KOPT-K1 (cell line): ENCODE data around the gene PLA2G4A.

ENCODE experiments used
- H3K27ac ChIP-seq: fragments of 200-600 bp; sonication (generic); 2 replicates; pipeline ENCODE4 v1.5.1; 2016; ENCODE audit warnings: antibody characterized with exemption, mild to moderate bottlenecking, low read depth, low read length; ENCODE audit not compliant: poor library complexity, severe bottlenecking
- H3K36me3 ChIP-seq: fragments of 200-600 bp; sonication (generic); 2 replicates; pipeline ENCODE4 v1.5.1; 2017; ENCODE audit warnings: antibody characterized with exemption, mild to moderate bottlenecking, low read length, moderate library complexity; ENCODE audit not compliant: insufficient read depth
- H3K9me3 ChIP-seq: fragments of 200-600 bp; sonication (generic); 2 replicates; pipeline ENCODE4 v1.5.1; 2017; ENCODE audit warnings: antibody characterized with exemption, low read length, mild to moderate bottlenecking; ENCODE audit not compliant: insufficient read depth, poor library complexity, severe bottlenecking

The PLA2G4A gene

DNA sequence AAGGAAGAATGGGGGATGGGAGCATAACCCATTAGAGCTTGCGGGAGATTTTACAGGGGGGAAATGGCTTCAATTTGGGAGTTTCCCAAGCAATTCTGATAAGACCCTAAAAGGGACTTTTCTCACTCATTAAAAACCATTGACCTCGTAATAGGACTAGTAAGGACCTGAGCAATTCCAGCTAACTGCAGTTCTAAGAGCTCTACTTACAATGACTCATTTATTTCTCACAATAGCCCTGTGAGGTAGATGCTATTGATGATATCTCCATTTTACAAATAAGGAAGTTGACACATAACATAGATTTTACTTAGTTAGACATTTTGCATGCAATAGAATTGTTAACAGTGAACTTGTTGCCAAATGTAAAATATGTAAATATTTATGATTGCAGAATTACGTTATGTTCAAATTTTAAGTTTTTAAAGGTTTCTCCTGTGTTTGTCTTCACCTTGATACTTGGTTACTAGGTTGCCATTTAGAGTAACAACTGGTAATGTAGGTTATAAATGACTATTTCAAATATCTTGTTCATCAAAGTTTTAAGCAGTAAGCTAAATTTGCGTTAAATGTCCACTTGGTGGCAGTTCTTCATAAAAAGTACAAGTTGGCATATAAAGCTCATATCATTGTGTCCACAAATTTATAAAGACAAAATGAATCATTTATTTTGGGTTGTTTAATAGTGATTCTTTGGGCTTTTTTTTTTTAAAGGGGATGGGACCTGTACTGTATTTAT, 182.0 kb downstream of the PLA2G4A start:
- H3K27ac ChIP-seq = no peak overlapping the region
- no peaks in the 10 kb centered on the region for H3K36me3 ChIP-seq

DNA sequence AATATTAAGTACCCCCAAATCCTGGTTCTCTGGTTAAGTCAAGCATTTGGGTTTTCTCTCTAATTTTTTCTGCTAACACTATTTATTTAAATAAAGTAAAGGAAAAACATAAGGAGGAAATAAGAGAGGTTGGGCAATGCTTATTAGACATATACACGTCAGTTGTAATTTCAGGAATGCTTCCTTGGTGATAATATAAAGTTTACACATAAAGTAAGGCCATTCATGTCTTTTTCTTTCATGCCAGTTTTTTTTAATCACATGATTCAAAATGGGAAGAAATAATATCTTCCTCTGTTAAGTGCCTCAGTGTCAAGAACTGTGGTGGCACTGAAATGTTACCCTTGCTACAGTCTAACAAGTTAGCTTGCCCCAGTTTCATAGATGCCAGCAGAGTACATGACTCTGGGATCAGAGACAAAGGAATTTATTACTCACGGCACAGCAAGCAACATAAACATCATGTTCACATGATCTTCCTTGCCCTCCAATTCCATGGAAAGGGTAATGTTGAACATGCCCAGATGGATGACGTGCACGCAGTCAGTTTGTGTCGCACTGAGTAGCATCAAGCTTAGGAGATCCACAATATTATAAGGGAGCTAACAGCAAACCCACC, 184.9 kb downstream of the PLA2G4A start:
- Histone ChIP-seq H3K9me3 (peaks cover 1% of the 10 kb centered on the region), H3K36me3 (no peaks in the 10 kb centered on the region), H3K27ac (no peak overlapping the region)

More for the DNA sequence above, 182.0 kb downstream of the PLA2G4A start:
- H3K9me3 ChIP-seq = peaks cover 10% of the 10 kb centered on the region

DNA sequence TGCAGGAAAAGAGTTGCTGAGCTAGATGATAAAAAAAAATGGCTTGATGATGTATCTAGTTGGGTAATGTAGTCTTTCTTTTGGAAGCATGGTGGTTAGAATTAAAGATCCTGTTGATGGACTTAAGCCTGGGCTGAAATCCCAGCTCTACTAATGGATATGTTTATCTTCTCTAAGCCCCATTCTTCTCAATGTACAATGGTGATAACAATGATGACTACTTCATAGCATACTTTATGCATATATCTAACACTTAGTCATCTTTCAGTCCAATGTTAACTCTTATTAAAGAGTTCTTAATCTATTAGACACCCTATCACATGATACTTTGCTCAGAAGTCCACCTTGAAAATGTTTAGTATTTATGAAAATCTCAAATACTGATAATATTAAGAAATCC, 189.5 kb downstream of the PLA2G4A start:
- Histone ChIP-seq H3K36me3 (no peaks in the 10 kb centered on the region), H3K9me3 (no peaks in the 10 kb centered on the region), H3K27ac (no peak overlapping the region)

DNA sequence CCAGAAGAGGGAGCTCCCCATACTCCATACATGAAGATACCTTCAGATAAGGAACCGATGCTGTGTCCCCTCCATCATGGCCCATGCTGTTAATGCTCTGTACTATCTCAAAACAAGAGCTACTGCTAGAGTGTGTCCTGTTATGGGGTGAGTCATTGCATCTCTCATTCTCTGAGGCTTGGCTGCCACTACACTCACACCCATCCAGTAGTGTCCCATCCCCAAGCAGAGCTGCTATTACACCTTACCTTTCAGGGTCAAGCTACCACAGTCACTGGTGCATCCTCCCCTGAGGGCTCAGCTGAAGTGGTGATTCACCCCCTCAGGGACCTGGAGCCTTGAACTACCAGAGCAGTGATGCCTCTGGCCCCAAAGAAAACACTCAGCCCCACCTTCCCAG, 198.5 kb downstream of the PLA2G4A start:
- peaks cover 13% of the 10 kb centered on the region for H3K9me3 ChIP-seq
- H3K27ac ChIP-seq = no peak overlapping the region
- H3K36me3 ChIP-seq = no peaks in the 10 kb centered on the region

DNA sequence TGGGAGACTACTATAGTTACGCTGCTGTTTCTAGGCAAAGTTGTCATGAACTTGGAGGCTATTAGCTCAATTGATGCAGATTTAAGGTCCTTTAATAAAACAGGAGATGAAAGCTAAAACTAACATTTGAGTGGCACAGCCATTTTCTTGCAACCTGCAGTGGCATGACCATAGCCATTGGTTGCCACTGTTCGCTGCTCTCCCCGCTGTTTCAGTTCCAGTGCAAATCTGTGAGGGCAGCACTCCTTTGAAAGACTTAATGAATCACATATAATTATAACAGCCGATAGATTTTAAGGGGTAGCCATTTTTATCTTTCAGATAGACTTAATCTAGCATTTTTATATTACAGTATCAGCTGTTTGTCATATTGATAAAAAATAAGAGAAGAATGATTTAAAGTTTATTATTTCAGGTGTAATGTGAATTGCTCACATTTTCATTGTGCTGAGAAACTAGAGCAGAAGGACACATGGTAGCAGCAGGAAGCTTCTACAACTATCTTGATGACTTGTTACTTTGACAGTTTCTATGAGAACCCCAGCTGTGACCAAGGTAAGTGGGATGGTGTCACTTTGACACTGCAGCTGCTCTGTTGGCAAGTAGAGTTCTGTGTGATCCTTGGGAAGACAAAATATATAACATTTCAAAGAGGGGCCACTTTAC, 203.7 kb downstream of the PLA2G4A start:
- Histone ChIP-seq H3K27ac (no peak overlapping the region), H3K9me3 (peaks cover 13% of the 10 kb centered on the region), H3K36me3 (no peaks in the 10 kb centered on the region)

DNA sequence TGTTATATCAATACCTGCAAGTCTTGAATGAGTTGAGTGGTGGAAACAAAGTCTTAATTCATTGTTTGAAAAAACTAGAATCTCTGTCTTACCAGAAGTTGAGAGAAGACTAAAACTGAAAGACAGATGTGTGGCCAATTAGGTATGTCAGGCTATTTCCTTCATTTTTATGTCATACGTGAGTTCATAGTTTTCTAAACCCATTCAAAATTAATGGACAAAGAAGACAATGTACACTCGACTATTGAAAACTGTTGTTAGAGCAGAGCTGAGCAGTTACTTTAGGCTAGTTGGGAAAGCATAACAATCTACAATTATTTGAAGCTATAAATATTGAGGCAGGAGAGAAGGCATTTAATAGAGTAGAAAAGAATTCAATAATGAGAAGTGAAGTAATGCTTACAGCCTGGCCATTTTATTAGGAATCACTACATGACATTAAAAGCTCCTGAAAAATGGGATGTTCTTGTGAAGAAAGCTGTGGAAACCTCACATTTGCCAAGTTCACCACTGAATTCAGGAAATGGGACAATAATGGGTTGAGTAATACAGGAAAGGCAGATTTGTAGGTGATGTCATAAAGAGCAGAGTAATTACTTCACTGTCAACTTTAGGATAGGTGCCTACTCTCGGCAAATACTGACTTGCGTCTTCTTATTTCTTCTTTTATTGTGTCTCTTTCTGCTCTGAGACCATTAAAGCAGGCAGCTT, 204.4 kb downstream of the PLA2G4A start:
- no peak overlapping the region for H3K27ac ChIP-seq
- peaks cover 13% of the 10 kb centered on the region for H3K9me3 ChIP-seq
- no peaks in the 10 kb centered on the region for H3K36me3 ChIP-seq

DNA sequence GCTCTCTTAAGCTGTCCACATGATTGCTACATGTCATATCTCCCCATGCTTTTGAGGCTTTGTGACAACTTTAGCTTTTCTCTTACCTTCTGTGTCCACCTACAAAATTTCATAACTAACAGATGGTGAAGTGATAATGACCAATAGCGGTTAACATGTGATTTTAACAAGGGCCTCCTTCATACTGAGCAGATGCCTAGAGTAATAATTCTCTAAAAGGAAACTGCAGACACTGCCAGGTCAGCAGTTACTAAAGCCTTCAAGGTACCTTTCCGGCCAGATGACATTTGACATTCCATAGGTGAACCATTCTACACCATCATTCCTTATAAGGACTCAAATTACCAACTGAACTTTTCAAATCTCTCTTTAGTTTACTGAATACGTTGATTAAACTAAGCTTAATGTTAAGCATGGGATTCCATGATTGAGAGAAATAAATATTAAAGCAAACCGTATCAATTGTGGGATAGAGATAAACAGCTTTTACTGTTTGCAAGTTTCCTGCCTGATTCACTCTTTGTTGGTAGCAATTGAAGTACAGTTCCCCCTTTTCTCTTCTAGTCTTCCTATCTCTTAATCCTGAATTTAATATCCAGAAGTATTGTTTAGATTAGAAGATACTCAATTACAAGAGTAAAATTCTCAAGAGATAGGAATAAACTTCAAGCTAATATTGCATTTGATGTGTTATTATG, 205.1 kb downstream of the PLA2G4A start:
- Histone ChIP-seq H3K36me3 (no peaks in the 10 kb centered on the region), H3K9me3 (peaks cover 10% of the 10 kb centered on the region), H3K27ac (no peak overlapping the region)

DNA sequence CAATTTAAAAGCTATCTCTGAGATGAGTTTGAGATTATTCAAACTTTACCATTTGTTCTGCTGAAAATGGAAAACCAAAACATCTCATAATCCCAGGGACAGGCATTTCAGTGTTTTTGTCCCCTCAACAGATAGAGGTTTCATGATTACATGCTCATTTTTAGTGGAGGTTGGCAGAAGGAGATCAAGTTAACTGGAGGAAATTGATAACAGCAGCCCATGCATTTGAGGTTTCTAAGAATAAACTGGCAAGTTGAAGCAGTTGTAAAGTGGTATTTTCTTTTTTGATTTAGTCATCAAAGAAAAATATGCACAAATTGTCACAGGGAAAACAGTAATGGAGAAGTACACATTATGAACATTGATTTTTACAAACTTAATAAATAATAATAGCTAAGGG, 205.8 kb downstream of the PLA2G4A start:
- Histone ChIP-seq H3K36me3 (no peaks in the 10 kb centered on the region), H3K27ac (no peak overlapping the region)

DNA sequence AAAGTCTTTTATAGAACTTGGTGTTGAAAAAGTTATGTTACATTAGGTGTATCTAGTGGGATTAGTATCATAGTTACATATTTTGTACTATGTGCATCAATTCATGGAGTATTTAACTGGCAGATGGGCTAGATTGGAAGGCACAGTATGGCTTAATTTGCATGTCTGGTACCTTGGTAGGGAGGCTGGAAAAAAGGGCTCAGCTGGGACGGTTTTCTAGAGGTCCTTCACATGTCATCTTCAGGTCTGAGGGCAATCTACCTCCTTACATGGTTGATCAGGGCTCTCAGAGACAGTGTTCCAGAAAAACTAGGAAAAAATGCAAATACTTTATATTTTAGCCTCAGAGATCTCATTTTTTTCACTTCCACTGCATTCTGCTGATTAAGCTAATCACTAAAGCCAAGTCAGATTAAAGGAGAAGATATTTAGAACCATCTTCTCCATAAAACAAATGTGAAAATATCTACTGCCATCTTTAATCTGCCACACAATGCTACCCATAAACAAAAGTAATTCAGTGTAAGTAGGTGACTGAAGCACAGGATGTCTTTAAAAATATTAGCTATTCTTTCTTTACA, 209.3 kb downstream of the PLA2G4A start:
- H3K9me3 ChIP-seq = no peaks in the 10 kb centered on the region
- no peaks in the 10 kb centered on the region for H3K36me3 ChIP-seq
- H3K27ac ChIP-seq = no peak overlapping the region

More for the DNA sequence above, 205.8 kb downstream of the PLA2G4A start:
- H3K9me3 ChIP-seq = peaks cover 3% of the 10 kb centered on the region
